ENCODE measurements around the gene LY86.

LY86 gene

DNA sequence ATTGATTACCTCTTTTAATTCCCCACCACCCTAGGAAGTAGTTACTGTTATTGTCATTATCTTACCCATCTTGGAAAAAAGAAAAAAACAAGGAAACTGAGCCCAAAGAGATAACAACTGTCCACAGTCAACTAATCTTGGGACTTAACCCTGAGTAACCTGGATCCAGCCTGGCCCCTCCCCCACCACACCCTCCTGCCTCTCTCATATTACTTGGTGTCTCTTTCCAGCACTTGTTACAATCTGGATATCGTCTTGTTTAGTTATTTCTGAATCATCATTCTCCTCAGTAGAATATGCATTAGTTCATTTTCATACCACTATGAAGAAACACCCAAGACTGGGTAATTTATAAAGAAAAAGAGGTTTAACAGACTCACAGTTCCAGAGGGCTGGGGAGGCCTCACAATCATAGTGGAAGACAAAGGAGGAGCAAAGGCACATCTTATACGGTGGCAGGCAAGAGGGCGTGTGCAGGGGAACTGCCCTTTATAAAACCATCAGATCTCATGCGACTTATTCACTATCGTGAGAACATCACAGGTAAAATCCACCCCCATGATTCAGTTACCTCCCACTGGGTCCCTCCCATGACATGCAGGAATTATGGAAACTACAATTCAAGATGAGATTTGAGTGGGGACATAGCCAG, 60.3 kb downstream of the LY86 start:
- CTCF ChIA-PET, result no interaction called here
- no peak overlapping the region for H3K27ac ChIP-seq
- TF ChIP-seq, protein P1, sequence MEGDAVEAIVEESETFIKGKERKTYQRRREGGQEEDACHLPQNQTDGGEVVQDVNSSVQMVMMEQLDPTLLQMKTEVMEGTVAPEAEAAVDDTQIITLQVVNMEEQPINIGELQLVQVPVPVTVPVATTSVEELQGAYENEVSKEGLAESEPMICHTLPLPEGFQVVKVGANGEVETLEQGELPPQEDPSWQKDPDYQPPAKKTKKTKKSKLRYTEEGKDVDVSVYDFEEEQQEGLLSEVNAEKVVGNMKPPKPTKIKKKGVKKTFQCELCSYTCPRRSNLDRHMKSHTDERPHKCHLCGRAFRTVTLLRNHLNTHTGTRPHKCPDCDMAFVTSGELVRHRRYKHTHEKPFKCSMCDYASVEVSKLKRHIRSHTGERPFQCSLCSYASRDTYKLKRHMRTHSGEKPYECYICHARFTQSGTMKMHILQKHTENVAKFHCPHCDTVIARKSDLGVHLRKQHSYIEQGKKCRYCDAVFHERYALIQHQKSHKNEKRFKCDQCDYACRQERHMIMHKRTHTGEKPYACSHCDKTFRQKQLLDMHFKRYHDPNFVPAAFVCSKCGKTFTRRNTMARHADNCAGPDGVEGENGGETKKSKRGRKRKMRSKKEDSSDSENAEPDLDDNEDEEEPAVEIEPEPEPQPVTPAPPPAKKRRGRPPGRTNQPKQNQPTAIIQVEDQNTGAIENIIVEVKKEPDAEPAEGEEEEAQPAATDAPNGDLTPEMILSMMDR (conservative IDR thresholded peaks at IDR 0.05; ENCODE audit: low read depth), result no peak
- POLR2A ChIA-PET (ENCODE audit: low non-redundant PET), result no interaction called here
- no peak for DNase-seq (ENCODE audit: low spot score)

DNA sequence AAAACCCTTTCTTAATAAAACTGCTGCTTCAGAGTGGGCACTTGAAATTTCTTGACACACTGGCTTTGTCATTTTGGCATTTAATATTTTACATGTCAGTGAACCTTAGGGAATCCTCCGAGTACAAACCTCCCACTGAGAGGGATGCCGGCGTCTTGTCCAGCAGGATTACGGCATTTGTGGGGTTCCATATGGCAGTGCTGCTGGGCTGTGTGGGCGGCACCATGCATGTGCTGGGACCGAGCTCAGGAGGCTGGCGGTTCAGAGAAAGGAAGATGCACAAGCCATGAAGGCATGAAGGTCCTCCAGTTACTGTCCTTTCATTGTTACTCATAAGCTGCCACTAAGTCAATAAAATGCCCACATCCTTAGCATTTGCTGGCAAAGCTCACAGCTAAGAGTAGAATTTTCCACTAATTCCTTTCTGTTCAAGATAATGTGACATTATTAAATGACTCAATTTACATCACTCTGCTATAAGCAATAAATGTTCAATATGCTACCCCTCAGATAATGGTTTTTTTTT, 61.4 kb downstream of the LY86 start:
- TF ChIP-seq, protein P1 (conservative IDR thresholded peaks at IDR 0.05; ENCODE audit: low read depth), result no peak
- DNase-seq (ENCODE audit: low spot score), result no peak
- ChIA-PET CTCF (no interaction called here), POLR2A (ENCODE audit: low non-redundant PET) (no interaction called here)
- no peak overlapping the region for H3K27ac ChIP-seq

DNA sequence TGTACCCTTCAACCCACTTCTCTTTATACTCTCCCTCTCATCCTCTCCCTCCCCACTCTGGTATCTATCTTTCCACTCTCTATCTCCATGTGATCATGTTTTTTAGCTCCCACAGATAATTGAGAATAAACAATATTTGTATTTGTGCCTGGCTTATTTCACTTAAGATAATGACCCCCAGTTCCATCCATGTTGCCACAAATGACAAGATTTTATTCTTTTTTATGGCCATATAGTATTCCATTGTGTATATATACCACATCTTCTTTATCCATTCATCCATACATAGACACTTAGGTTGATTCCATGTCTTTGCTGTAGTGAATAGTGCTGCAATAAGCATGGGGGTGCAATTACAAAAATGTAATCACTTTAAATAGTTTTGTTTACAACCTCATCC, 62.3 kb downstream of the LY86 start:
- TF ChIP-seq, protein P1 (conservative IDR thresholded peaks at IDR 0.05; ENCODE audit: low read depth), result no peak
- DNase-seq (ENCODE audit: low spot score), result no peak
- ChIA-PET CTCF (interaction anchor here (0.6 kb wide), 1 partner anchor 213 kb away, joined by 3 read pairs; no protein-coding TSS in a partner anchor), POLR2A (ENCODE audit: low non-redundant PET) (no interaction called here)
- H3K27ac ChIP-seq, result no peak overlapping the region

DNA sequence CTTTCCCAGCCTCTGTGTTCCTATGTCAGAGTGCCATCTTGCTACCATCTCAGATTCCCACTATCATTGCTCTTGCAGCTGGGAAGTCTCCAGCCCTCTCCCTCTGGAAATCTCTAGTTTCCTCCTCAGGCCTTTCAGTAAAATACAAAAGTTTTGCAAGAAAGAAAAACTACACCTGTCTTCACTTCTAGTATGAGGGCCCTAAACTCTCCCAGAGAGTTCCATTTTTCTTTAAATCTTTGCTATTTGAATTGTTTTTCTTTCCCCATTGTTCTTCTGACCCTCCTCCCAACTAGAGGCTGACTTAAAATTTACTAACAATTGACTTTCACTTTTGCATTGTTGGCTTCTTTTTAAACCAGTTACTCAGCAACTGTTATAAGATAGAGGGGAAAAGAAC, 62.8 kb downstream of the LY86 start:
- ChIA-PET POLR2A (ENCODE audit: low non-redundant PET) (no interaction called here), CTCF (interaction anchor here (0.6 kb wide), 1 partner anchor 213 kb away, joined by 3 read pairs; no protein-coding TSS in a partner anchor)
- no peak for DNase-seq (ENCODE audit: low spot score)
- no peak overlapping the region for H3K27ac ChIP-seq
- TF ChIP-seq, protein P1 (conservative IDR thresholded peaks at IDR 0.05; ENCODE audit: low read depth), result no peak

DNA sequence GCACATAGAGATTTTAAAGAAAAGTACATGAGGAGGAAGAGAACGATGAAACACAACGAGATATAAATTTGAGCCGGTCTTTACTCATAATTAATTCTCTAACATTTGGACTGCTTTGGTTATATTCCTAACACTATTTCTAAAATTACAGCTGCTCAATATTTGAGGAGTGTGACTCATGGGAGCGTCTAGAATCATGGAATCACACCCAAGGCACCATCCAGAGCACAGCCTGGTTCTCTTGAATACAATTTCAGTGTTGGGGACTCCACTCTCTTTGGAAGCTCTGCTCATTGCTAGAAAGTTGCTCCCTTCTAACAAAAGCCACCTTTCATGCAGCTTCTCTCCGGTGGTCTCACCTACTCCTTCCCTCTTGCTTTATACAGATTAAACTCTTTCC, 64.4 kb downstream of the LY86 start:
- no peak overlapping the region for H3K27ac ChIP-seq
- POLR2A ChIA-PET (ENCODE audit: low non-redundant PET), result no interaction called here
- TF ChIP-seq, protein P1 (conservative IDR thresholded peaks at IDR 0.05; ENCODE audit: low read depth), result no peak
- CTCF ChIA-PET, result no interaction called here
- DNase-seq (ENCODE audit: low spot score), result no peak

DNA sequence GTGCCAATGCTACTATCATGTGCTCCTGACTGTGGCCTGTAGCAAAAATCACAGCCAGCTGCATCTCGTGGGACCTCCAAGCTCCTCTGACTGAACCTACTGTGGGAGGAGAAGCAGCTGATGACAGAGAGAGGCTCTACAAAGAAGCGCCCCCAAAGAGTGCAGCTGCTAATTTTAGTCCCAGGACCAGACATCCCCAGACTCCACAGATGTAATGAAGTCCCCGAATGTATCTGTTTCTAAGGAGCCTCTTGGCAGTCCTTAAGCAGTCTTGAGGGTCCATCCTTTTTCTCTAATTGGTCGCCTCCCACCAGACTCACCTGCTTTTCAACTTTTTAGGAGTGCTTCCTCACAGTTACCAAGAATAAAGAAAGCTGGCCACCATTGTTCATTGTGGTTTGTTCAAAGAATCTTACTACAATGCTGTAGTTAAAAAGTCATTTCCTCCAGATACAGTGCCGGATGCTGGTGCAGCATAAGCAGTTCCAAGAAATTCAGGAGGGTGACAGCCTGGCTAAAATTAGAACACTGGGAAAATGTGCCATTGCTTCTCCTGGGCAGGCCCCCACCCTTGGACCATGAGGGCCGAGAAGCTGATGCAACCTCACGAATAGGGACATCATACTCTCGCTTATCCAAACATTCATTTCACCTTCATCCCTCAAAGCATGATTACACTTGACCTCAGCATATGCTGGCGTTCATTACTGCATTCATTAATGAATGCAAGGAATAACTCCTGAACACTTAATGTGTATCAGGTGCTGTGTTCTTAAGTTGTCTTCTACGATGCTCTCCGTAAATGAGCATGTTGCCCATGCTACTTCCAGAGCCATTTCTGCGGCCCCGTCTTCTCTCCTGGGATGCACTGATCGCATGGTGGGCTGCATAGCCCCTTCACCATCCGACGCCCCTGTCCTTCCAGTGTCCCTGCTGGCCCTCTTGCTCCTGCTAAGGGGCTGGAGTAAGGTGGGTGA, 66.4 kb downstream of the LY86 start:
- TF ChIP-seq, protein P1 (conservative IDR thresholded peaks at IDR 0.05; ENCODE audit: low read depth), result no peak
- ChIA-PET CTCF (no interaction called here), POLR2A (ENCODE audit: low non-redundant PET) (no interaction called here)
- no peak overlapping the region for H3K27ac ChIP-seq
- DNase-seq (ENCODE audit: low spot score), result no peak

Measured in RWPE1 (cell line).